HCT116 (cell line): ENCODE results near the gene CPA4. TPM values are rescaled to one million over a fixed set of nuclear protein-coding genes. Genes with fewer than 3 reads are reported as not detected.

ENCODE experiments used
- ATAC-seq: fragments of 200-7000 bp; cut with Tn5 transposase; 2 replicates; pipeline ENCODE4 v1.9.1; 2020; ENCODE audit warnings: mild to moderate bottlenecking, moderate library complexity
- BruUV-seq: library from RNA; stranded (reverse); fragments of 400-500 nt; replicated peaks from 2 replicates; lab custom pipeline; 2021; lab: Mats Ljungman, UMichigan
- CTCF ChIA-PET: fragments of 300-600 bp; sonication (Branson Sonifier 250); formaldehyde crosslinking; loops from one replicate; lab custom pipeline; 2021; ENCODE audit warnings: antibody characterized with exemption; lab: Charles Lee
- POLR2A ChIA-PET: fragments of 300-600, 350-600 bp; sonication (Branson Sonifier 250); formaldehyde crosslinking; loops from one replicate; lab custom pipeline; 2021; ENCODE audit warnings: antibody characterized with exemption; lab: Charles Lee
- RAD21 ChIA-PET, 2 experiments: fragments of 300-600 bp; sonication (Branson Sonifier 250); formaldehyde crosslinking; loops; one replicate each; lab custom pipeline; 2023; ENCODE audit warnings: low total read pairs in 2 of 2; ENCODE audit not compliant: uncharacterized antibody in 2 of 2, unreplicated experiment in 2 of 2, low non-redundant PET in 1 of 2; lab: Charles Lee
- DNase-seq: peaks from one replicate; pipeline ENCODE4 v3.0.0-alpha.2; 2010; ENCODE audit warnings: low read depth, low spot score
- H2AFZ ChIP-seq: fragments of 200-600 bp; shearing (Covaris generic), sonication (generic); 2 replicates; pipeline ENCODE4 v1.6.1; 2017; ENCODE audit warnings: low read depth, mixed run types, mixed read lengths, antibody characterized with exemption, low read length; ENCODE audit not compliant: poor library complexity, severe bottlenecking
- H3K27ac ChIP-seq: 2 replicates; pipeline ENCODE4 v1.5.1; 2012; ENCODE audit warnings: low read depth, low read length
- H3K27me3 ChIP-seq: fragments of 200-600 bp; sonication (generic); 2 replicates; pipeline ENCODE4 v1.6.1; 2016; ENCODE audit warnings: mixed run types, low read length, mixed read lengths; ENCODE audit not compliant: insufficient read depth
- H3K36me3 ChIP-seq, 2 experiments: fragments of 200-500 bp in 1 of 2; fragments of 200-600 bp in 1 of 2; sonication (Bioruptor generic) in 1 of 2; sonication (generic) in 1 of 2; 2 replicates each; pipeline versions ENCODE4 v1.5.1 to v1.6.1; 2014 to 2016; ENCODE audit warnings: low read length in 2 of 2, inconsistent platforms in 1 of 2, mixed read lengths in 1 of 2, mixed run types in 1 of 2; ENCODE audit not compliant: insufficient read depth in 2 of 2, control insufficient read depth in 1 of 2
- H3K4me1 ChIP-seq, 2 experiments: fragments of 200-600 bp in 1 of 2; sonication (generic) in 1 of 2; 2 replicates each; pipeline versions ENCODE4 v1.5.1 to v1.6.1; 2012 to 2017; ENCODE audit warnings: low read length in 2 of 2, inconsistent platforms in 1 of 2, mild to moderate bottlenecking in 1 of 2, mixed read lengths in 1 of 2, mixed run types in 1 of 2, moderate library complexity in 1 of 2; ENCODE audit not compliant: insufficient read depth in 2 of 2, control insufficient read depth in 1 of 2
- H3K4me2 ChIP-seq: fragments of 200-600 bp; sonication (generic); 2 replicates; pipeline ENCODE4 v1.6.1; 2017; ENCODE audit warnings: mixed run types, low read length, mixed read lengths
- H3K4me3 ChIP-seq, 2 experiments: fragments of 200-600 bp in 1 of 2; sonication (generic) in 1 of 2; replicated peaks in 1 of 2; 2 replicates each; pipeline ENCODE4 v1.5.1; 2011 to 2016; ENCODE audit warnings: low read length in 2 of 2, control low read depth in 1 of 2, low read depth in 1 of 2, mild to moderate bottlenecking in 1 of 2, mixed read lengths in 1 of 2, mixed run types in 1 of 2
- H3K79me2 ChIP-seq: fragments of 200-600 bp; sonication (generic); 2 replicates; pipeline ENCODE4 v1.6.1; 2017; ENCODE audit warnings: mild to moderate bottlenecking, mixed run types, low read length, moderate library complexity, mixed read lengths; ENCODE audit not compliant: insufficient read depth
- H3K9ac ChIP-seq: fragments of 200-600 bp; sonication (generic); 2 replicates; pipeline ENCODE4 v1.6.1; 2016; ENCODE audit warnings: low read length, mixed read lengths
- H3K9me2 ChIP-seq: fragments of 200-600 bp; sonication (generic), shearing (Covaris generic); 2 replicates; pipeline ENCODE4 v1.6.1; 2017; ENCODE audit warnings: mixed run types, mild to moderate bottlenecking, moderate library complexity; ENCODE audit not compliant: insufficient read depth
- H3K9me3 ChIP-seq, 2 experiments: fragments of 200-500 bp in 1 of 2; fragments of 200-600 bp in 1 of 2; sonication (Bioruptor generic) in 1 of 2; sonication (generic) in 1 of 2; 2 replicates each; pipeline ENCODE4 v1.6.1; 2014 to 2017; ENCODE audit warnings: low read length in 2 of 2, mixed read lengths in 2 of 2, inconsistent platforms in 1 of 2, low read depth in 1 of 2, mild to moderate bottlenecking in 1 of 2, mixed run types in 1 of 2, moderate library complexity in 1 of 2; ENCODE audit not compliant: control insufficient read depth in 1 of 2, insufficient read depth in 1 of 2
- H4K20me1 ChIP-seq: fragments of 200-600 bp; sonication (generic), shearing (Covaris generic); 2 replicates; pipeline ENCODE4 v1.6.1; 2017; ENCODE audit warnings: mixed run types, mild to moderate bottlenecking, moderate library complexity; ENCODE audit not compliant: insufficient read depth
- ATF3 ChIP-seq: IDR thresholded peaks from 2 replicates; pipeline ENCODE4 v1.6.1; 2012
- CBX3 ChIP-seq: IDR thresholded peaks from 2 replicates; pipeline ENCODE4 v1.6.1; 2012; ENCODE audit warnings: low read depth
- CEBPB ChIP-seq: IDR thresholded peaks from 2 replicates; pipeline ENCODE4 v1.6.1; 2012; ENCODE audit warnings: low read depth
- ELF1 ChIP-seq: IDR thresholded peaks from 2 replicates; pipeline ENCODE4 v1.6.1; 2012; ENCODE audit warnings: low read depth, borderline replicate concordance
- EZH2 ChIP-seq: fragments of 200-600 bp; sonication (generic); IDR thresholded peaks from 2 replicates; pipeline ENCODE4 v1.6.1; 2017; ENCODE audit warnings: antibody characterized with exemption, mixed run types
- FOSL1 ChIP-seq: IDR thresholded peaks from 2 replicates; pipeline ENCODE4 v1.6.1; 2012; ENCODE audit warnings: low read depth
- JUND ChIP-seq: IDR thresholded peaks from 2 replicates; pipeline ENCODE4 v1.6.1; 2012
- POLR2AphosphoS5 ChIP-seq: IDR thresholded peaks from 2 replicates; pipeline ENCODE4 v1.6.1; 2011; ENCODE audit warnings: mild to moderate bottlenecking, low read depth, low read length, moderate library complexity
- RAD21 ChIP-seq: IDR thresholded peaks from 2 replicates; pipeline ENCODE4 v1.6.1; 2012; ENCODE audit warnings: low read depth, mild to moderate bottlenecking
- SP1 ChIP-seq: IDR thresholded peaks from 2 replicates; pipeline ENCODE4 v1.6.1; 2012; ENCODE audit warnings: low read depth
- SRF ChIP-seq: IDR thresholded peaks from 2 replicates; pipeline ENCODE4 v1.6.1; 2012; ENCODE audit warnings: low read depth
- TCF7L2 ChIP-seq: IDR thresholded peaks from 2 replicates; pipeline ENCODE4 v1.7.0; 2011; ENCODE audit warnings: borderline replicate concordance, inconsistent platforms; ENCODE audit not compliant: insufficient read depth, insufficient read length; ENCODE audit errors: extremely low read depth
- YY1 ChIP-seq: IDR thresholded peaks from 2 replicates; pipeline ENCODE4 v1.6.1; 2011; ENCODE audit warnings: low read length, low read depth, moderate library complexity, mild to moderate bottlenecking; ENCODE audit not compliant: insufficient replicate concordance; ENCODE audit errors: extremely low read depth
- ZBTB33 ChIP-seq: IDR thresholded peaks from 2 replicates; pipeline ENCODE4 v1.6.1; 2011; ENCODE audit warnings: mild to moderate bottlenecking, low read length, moderate library complexity; ENCODE audit not compliant: insufficient replicate concordance; ENCODE audit errors: extremely low read depth
- ZNF274 ChIP-seq: fragments of 200-500 bp; sonication (Bioruptor generic); IDR thresholded peaks from 2 replicates; pipeline ENCODE4 v1.6.1; 2014; ENCODE audit warnings: mild to moderate bottlenecking, low read depth, low read length, inconsistent platforms
- intact Hi-C: fragments of 100-400 bp; cut with micrococcal nuclease; formaldehyde crosslinking; loops from 2 replicates; pipeline ENCODE4 v1.10.0; 2022
- total RNA-seq: library from RNA; stranded (reverse); gene quantifications from one replicate; pipeline ENCODE4 v1.2.1, GENCODE V29; 2021; ENCODE audit not compliant: unreplicated experiment

CPA4 gene
- total RNA-seq, 1 experiment from 2014 or later = 38.7 TPM

- Histone ChIP-seq H3K9me2 (no peaks in the 10 kb centered on the region), H3K36me3 (no peaks in the 10 kb centered on the region), H3K27me3 (no peaks in the 10 kb centered on the region), H3K9ac (no peak overlapping the region), H3K4me3 (no peak overlapping the region), H3K79me2 (no peaks in the 10 kb centered on the region), H4K20me1 (no peaks in the 10 kb centered on the region), H2AFZ (no peak overlapping the region), H3K4me2 (no peak overlapping the region), H3K27ac (no peak overlapping the region), H3K4me1 (no peaks in the 10 kb centered on the region), H3K9me3 (no peaks in the 10 kb centered on the region)
- no peak for ATAC-seq
- no TSS peak for BruUV-seq
- ChIA-PET POLR2A (no interaction called here), CTCF (no interaction called here), RAD21 (no interaction called here)
- TF ChIP-seq EZH2 (no peak), SP1 (no peak), SRF (no peak), YY1 (no peak), ZBTB33 (no peak)
- DNase-seq = no peak
- intact Hi-C loops = no loop called here
These were observed 36.7 kb downstream of the CPA4 start for GRCh38 chr7:130329681-130330080.

- Histone ChIP-seq H3K9ac (no peak overlapping the region), H4K20me1 (no peaks in the 10 kb centered on the region), H3K4me3 (no peak overlapping the region), H3K4me2 (no peak overlapping the region), H3K9me2 (no peaks in the 10 kb centered on the region), H3K27me3 (no peaks in the 10 kb centered on the region), H3K4me1 (no peaks in the 10 kb centered on the region), H3K9me3 (no peaks in the 10 kb centered on the region), H3K79me2 (no peaks in the 10 kb centered on the region), H3K36me3 (no peaks in the 10 kb centered on the region), H3K27ac (no peak overlapping the region), H2AFZ (no peak overlapping the region)
- CTCF ChIA-PET = no interaction called here
- no TSS peak for BruUV-seq
- DNase-seq = no peak
- ATAC-seq = no peak
- RAD21 ChIA-PET = no interaction called here
- POLR2A ChIA-PET = no interaction called here
- intact Hi-C loops = no loop called here
- TF ChIP-seq TCF7L2 (no peak), POLR2AphosphoS5 (no peak), CBX3 (no peak), ZBTB33 (no peak), RAD21 (no peak), ZNF274 (no peak), ATF3 (no peak), CEBPB (no peak), ELF1 (no peak), FOSL1 (no peak), JUND (no peak)
These were observed 39.5 kb downstream of the CPA4 start for GRCh38 chr7:130332259-130333053.
